ENCODE data around the gene LRTM2. TPM values are rescaled to one million over a fixed set of nuclear protein-coding genes. Genes with fewer than 3 reads are reported as not detected.

Gene LRTM2
- total and polyA plus RNA-seq, 9 of the 15 experiments (the other 6 are each of a cell fraction or from before 2014, with no cell fraction given), result 0.09 TPM; not detected in 8

DNA sequence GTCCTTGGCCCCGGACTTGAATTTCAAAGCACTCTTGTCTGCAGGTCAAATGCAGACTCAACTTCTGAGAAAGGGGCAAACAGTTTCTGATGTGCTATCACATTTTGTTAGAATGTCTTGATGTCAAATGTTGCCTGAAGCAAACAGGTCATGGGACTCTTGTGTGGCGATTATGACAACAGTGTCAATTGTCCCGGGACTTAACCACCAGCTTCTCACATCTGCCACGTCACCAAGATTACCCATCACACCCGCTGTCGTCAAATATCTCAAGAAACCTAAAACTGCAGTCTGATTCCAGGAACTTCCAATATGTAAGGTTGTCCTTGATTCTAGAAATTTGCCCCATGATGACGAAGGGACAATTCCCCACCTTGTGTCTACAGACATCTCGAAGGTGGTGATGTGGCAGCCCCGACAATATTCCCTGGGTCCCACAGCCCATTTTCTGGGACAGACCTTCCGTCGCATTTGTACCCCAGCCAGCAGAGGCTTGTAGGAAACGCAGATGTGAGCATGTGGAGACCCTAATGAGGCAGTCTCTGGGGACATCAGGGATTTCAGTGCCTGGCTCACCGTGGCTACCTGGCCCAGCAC is 21.3 kb downstream of the LRTM2 start:
- 1% methylated on average over 12 of the region's 13 CpGs for WGBS (ENCODE audit: insufficient coverage, low coverage, missing lambda C conversion rate)
- Histone ChIP-seq H3K9ac (ENCODE audit: insufficient read depth in 1 of 2, low read depth in 2 of 2, low read length in 2 of 2) (no peak overlapping the region), H3K9me1 (ENCODE audit: control insufficient read depth, insufficient read depth, low read length) (no peaks in the 10 kb centered on the region), H4K20me1 (replicated peaks; ENCODE audit: control insufficient read depth, insufficient read depth, low read length) (no peaks in the 10 kb centered on the region), H3K36me3 (ENCODE audit: control insufficient read depth, insufficient read depth, low read length) (no peaks in the 10 kb centered on the region), H3K79me2 (ENCODE audit: control insufficient read depth, insufficient read depth, low read length) (no peaks in the 10 kb centered on the region), H3K27ac (ENCODE audit: extremely low read depth, low read depth, low read length) (no peak overlapping the region), H3K27me3 (ENCODE audit: control insufficient read depth in 2 of 2, insufficient read depth in 2 of 2, low read length in 2 of 2) (peaks cover 28 to 74% of the 10 kb centered on the region in 2 experiments; a peak in 4 of 5 replicates), H2AFZ (ENCODE audit: low read depth, low read length) (no peak overlapping the region), H3K4me1 (replicated peaks in 1 of 2; ENCODE audit: control insufficient read depth in 2 of 2, insufficient read depth in 2 of 2, low read length in 2 of 2) (peaks cover 0 to 13% of the 10 kb centered on the region in 2 experiments; a peak in 2 of 5 replicates), H3K4me2 (ENCODE audit: insufficient read depth, low read length) (no peak overlapping the region), H3K9me3 (replicated peaks; ENCODE audit: control insufficient read depth, insufficient read depth, low read depth, low read length) (no peaks in the 10 kb centered on the region), H3K4me3 (no peak overlapping the region)
- BruUV-seq (replicated peaks), result no TSS peak
- intact Hi-C loops (cut with micrococcal nuclease) (no loop called here), in situ Hi-C loops (cut with MboI) (no loop called here)
- DNase-seq (ENCODE audit: extremely low read depth in 1 of 4, low spot score in 3 of 4), result no peak
- TF ChIP-seq FOSL1 (tag; conservative IDR thresholded peaks at IDR 0.05) (no peak), CXXC5 (CRISPR knock-in tag; IDR thresholded peaks at IDR 0.05) (no peak), PCBP1 (IDR thresholded peaks at IDR 0.05; ENCODE audit: low read depth, low read length, poor library complexity, severe bottlenecking) (no peak), MBD2 (IDR thresholded peaks at IDR 0.05; ENCODE audit: borderline replicate concordance, low read depth) (no peak)
- ChIA-PET POLR2A (no interaction called here), CTCF (ENCODE audit: low intra/inter-chr PET ratio) (no interaction called here)
- no peak for ATAC-seq
- FAIRE-seq, result no peak

DNA sequence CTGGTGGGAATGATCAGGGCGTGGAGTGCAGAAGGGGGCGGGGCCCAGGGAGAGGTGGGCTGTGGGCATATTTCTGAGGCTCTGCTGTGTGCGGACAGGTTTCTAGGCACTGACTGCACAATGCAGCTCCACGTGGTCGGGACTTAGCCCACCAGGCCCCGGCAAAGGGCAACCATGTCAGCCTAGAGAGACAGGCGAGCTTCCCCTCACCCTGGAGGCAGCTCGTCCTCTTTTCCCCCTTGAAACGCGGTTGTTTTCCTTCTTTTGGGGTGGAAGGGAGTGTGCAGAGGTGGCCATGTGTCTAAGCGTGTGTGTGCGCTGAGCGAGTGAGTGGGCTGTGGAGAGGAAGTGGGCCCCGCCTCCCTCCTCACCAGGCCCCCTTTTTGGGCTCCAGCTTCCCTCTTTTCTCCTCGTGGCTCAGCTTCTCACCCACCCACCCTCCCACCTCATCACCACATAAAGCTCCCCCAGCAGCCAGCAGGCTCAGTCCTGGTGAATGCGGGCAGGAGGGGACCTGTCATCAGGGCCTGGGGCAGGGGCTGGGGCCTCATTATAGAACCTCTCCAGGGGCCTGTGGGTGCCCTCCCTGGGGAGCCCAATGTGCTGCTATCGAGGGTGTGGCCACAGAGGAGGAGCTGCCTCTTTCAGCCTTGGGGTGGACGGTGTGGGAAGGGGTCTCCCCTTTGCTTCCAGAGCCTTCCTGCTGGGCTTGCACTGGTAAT is 22.0 kb downstream of the LRTM2 start:
- H3K9me1 ChIP-seq (ENCODE audit: control insufficient read depth, insufficient read depth, low read length), result no peaks in the 10 kb centered on the region
- no peak for FAIRE-seq
- peaks cover 28 to 74% of the 10 kb centered on the region in 2 experiments; a peak in 4 of 5 replicates for H3K27me3 ChIP-seq (ENCODE audit: control insufficient read depth in 2 of 2, insufficient read depth in 2 of 2, low read length in 2 of 2)
- DNase-seq (ENCODE audit: extremely low read depth in 1 of 4, low spot score in 3 of 4), result no peak
- H3K9ac ChIP-seq (ENCODE audit: insufficient read depth in 1 of 2, low read depth in 2 of 2, low read length in 2 of 2), result no peak overlapping the region
- H3K4me2 ChIP-seq (ENCODE audit: insufficient read depth, low read length), result no peak overlapping the region
- H3K4me1 ChIP-seq (replicated peaks in 1 of 2; ENCODE audit: control insufficient read depth in 2 of 2, insufficient read depth in 2 of 2, low read length in 2 of 2), result peaks cover 0 to 7% of the 10 kb centered on the region in 2 experiments; a peak in 2 of 5 replicates
- ChIA-PET CTCF (ENCODE audit: low intra/inter-chr PET ratio) (no interaction called here), POLR2A (no interaction called here)
- H3K79me2 ChIP-seq (ENCODE audit: control insufficient read depth, insufficient read depth, low read length), result no peaks in the 10 kb centered on the region
- H3K27ac ChIP-seq (ENCODE audit: extremely low read depth, low read depth, low read length), result no peak overlapping the region
- BruUV-seq (replicated peaks), result no TSS peak
- 0% methylated on average over 8 of the region's 18 CpGs for WGBS (ENCODE audit: insufficient coverage, low coverage, missing lambda C conversion rate)
- in situ Hi-C loops (cut with MboI) (no loop called here), intact Hi-C loops (cut with micrococcal nuclease) (no loop called here)
- H2AFZ ChIP-seq (ENCODE audit: low read depth, low read length), result no peak overlapping the region
- H3K36me3 ChIP-seq (ENCODE audit: control insufficient read depth, insufficient read depth, low read length), result no peaks in the 10 kb centered on the region
- no peaks in the 10 kb centered on the region for H4K20me1 ChIP-seq (replicated peaks; ENCODE audit: control insufficient read depth, insufficient read depth, low read length)
- no peak for ATAC-seq
- H3K9me3 ChIP-seq (replicated peaks; ENCODE audit: control insufficient read depth, insufficient read depth, low read depth, low read length), result no peaks in the 10 kb centered on the region
- H3K4me3 ChIP-seq, result no peak overlapping the region
- TF ChIP-seq CBFA2T3 (IDR thresholded peaks at IDR 0.05) (no peak), MYNN (IDR thresholded peaks at IDR 0.05) (no peak), MYNN (CRISPR knock-in tag; IDR thresholded peaks at IDR 0.05) (no peak), POLR2A (conservative IDR thresholded peaks at IDR 0.05) (no peak), ZNF212 (CRISPR knock-in tag; IDR thresholded peaks at IDR 0.05) (no peak)

Data from K562 (cell line).